ENCODE data around the gene SMIM15. TPM values are rescaled to one million over a fixed set of nuclear protein-coding genes. Genes with fewer than 3 reads are reported as not detected.

The SMIM15 gene
- polyA plus RNA-seq, 1 of the 3 experiments (the other 2 are of a cell fraction), result 51.1 TPM

- no peak overlapping the region for H3K9ac ChIP-seq
- H4K20me1 ChIP-seq (ENCODE audit: insufficient read depth), result no peaks in the 10 kb centered on the region
- H3K9me3 ChIP-seq, result no peaks in the 10 kb centered on the region
- H3F3A ChIP-seq (replicated peaks; ENCODE audit: insufficient read depth), result peaks cover 14% of the 10 kb centered on the region
- peaks cover 3 to 13% of the 10 kb centered on the region in 2 experiments; a peak in 3 of 4 replicates for H3K4me1 ChIP-seq (ENCODE audit: control insufficient read depth in 1 of 2, insufficient read depth in 2 of 2, low read depth in 1 of 2, low read length in 1 of 2)
- peaks cover 81% of the 10 kb centered on the region for H3K79me2 ChIP-seq (ENCODE audit: insufficient read depth)
- H3K36me3 ChIP-seq (replicated peaks in 1 of 2; ENCODE audit: control insufficient read depth in 1 of 2, insufficient read depth in 2 of 2, low read length in 1 of 2), result peaks cover 35 to 56% of the 10 kb centered on the region in 2 experiments
- H3K9me2 ChIP-seq, result no peaks in the 10 kb centered on the region
- POLR2A ChIA-PET, result no interaction called here
- no peak overlapping the region for H2AFZ ChIP-seq (ENCODE audit: low read depth)
- 76% methylated on average over 4 of the region's 4 CpGs for WGBS (ENCODE audit: low lambda C conversion rate)
- H3K27ac ChIP-seq (ENCODE audit: low read depth in 2 of 2, low read length in 1 of 2), result no peak overlapping the region
- CTCF ChIA-PET, result no interaction called here
- 0 out of 2 replicates have a peak overlapping the region, but pooled peaks have one; percentile 17 for H3K4me2 ChIP-seq
- H3K27me3 ChIP-seq (ENCODE audit: insufficient read depth), result no peaks in the 10 kb centered on the region
- H3K4me3 ChIP-seq (ENCODE audit: low read depth in 2 of 2, low read length in 1 of 2), result no peak overlapping the region
- TF ChIP-seq IRF3 (IDR thresholded peaks at IDR 0.05; ENCODE audit: low read depth, low read length) (no peak), GATA2 (CRISPR knock-in tag; IDR thresholded peaks at IDR 0.05) (no peak), MAX (IDR thresholded peaks at IDR 0.05; ENCODE audit: low read depth) (no peak), POLR2AphosphoS5 (IDR thresholded peaks at IDR 0.05; ENCODE audit: low read depth, low read length) (no peak), TCF12 (IDR thresholded peaks at IDR 0.05) (no peak), NFIC (IDR thresholded peaks at IDR 0.05; ENCODE audit: borderline replicate concordance) (no peak), MXI1 (IDR thresholded peaks at IDR 0.05; ENCODE audit: low read depth, low read length) (no peak), GABPA (IDR thresholded peaks at IDR 0.05; ENCODE audit: low read depth) (no peak), NRF1 (IDR thresholded peaks at IDR 0.05; ENCODE audit: low read depth, low read length) (no peak), YY1 (IDR thresholded peaks at IDR 0.05; ENCODE audit: low read depth) (no peak), SMC3 (IDR thresholded peaks at IDR 0.05; ENCODE audit: low read depth, low read length) (no peak), ELF1 (IDR thresholded peaks at IDR 0.05) (no peak), JUND (IDR thresholded peaks at IDR 0.05) (no peak), FOXJ3 (CRISPR knock-in tag; IDR thresholded peaks at IDR 0.05) (no peak), SIN3A (IDR thresholded peaks at IDR 0.05; ENCODE audit: borderline replicate concordance, low read depth, low read length) (no peak), MEF2A (IDR thresholded peaks at IDR 0.05; ENCODE audit: borderline replicate concordance, low read depth) (no peak), TEAD4 (IDR thresholded peaks at IDR 0.05; ENCODE audit: borderline replicate concordance, insufficient read depth) (no peak), USF1 (IDR thresholded peaks at IDR 0.05; ENCODE audit: borderline replicate concordance, low read depth) (no peak), REST (IDR thresholded peaks at IDR 0.05; ENCODE audit: low read depth, low read length) (no peak)
- no peak for DNase-seq
Measured at GRCh38 chr5:61159836-61160235, 2.4 kb downstream of the SMIM15 start.
